OCI-LY1 (cell line): ENCODE measurements around the gene SAP130.

Source experiments
- CTCF ChIP-seq: fragments of 200-600 bp; sonication (generic), shearing (Covaris generic); IDR thresholded peaks from 2 replicates; pipeline ENCODE4 v1.5.1; 2017; ENCODE audit warnings: mild to moderate bottlenecking, antibody characterized with exemption, low read length, moderate library complexity, mixed read lengths
- EZH2 ChIP-seq: fragments of 200-600 bp; sonication (generic), shearing (Covaris generic); IDR thresholded peaks from 2 replicates; pipeline ENCODE4 v1.8.0; 2017; ENCODE audit warnings: borderline replicate concordance, mixed run types, mild to moderate bottlenecking, antibody characterized with exemption, low read length, moderate library complexity, mixed read lengths

GRCh38 chr2:128038411-128038810 is 10.6 kb upstream of the SAP130 start:
- TF ChIP-seq CTCF (no peak), EZH2 (no peak)
